IPS-20b (cell line): ENCODE results near the gene MB21D2.

Experiments used
- H3K27ac ChIP-seq: one replicate; pipeline ENCODE4 v1.5.1; 2013; ENCODE audit warnings: low read length
- H3K27me3 ChIP-seq: 2 replicates; pipeline ENCODE4 v1.6.1; 2013; ENCODE audit warnings: mild to moderate bottlenecking, low read length, inconsistent platforms; ENCODE audit not compliant: insufficient read depth
- H3K36me3 ChIP-seq: 2 replicates; pipeline ENCODE4 v1.6.1; 2013; ENCODE audit warnings: low read depth, mild to moderate bottlenecking, inconsistent platforms, low read length, moderate library complexity; ENCODE audit not compliant: insufficient read depth
- H3K4me1 ChIP-seq: 2 replicates; pipeline ENCODE4 v1.6.1; 2013; ENCODE audit warnings: mild to moderate bottlenecking, control low read depth, inconsistent platforms, low read length, moderate library complexity; ENCODE audit not compliant: insufficient read depth
- H3K4me3 ChIP-seq: 2 replicates; pipeline ENCODE4 v1.5.1; 2013; ENCODE audit warnings: mild to moderate bottlenecking, low read length, inconsistent platforms
- H3K9ac ChIP-seq: 2 replicates; pipeline ENCODE4 v1.6.1; 2013; ENCODE audit warnings: low read depth, mild to moderate bottlenecking, inconsistent platforms, low read length, moderate library complexity
- H3K9me3 ChIP-seq: 2 replicates; pipeline ENCODE4 v1.6.1; 2013; ENCODE audit warnings: mild to moderate bottlenecking, low read depth, low read length, inconsistent platforms; ENCODE audit not compliant: insufficient read depth

Gene MB21D2

GRCh38 chr3:192848371-192849233 is 69.1 kb downstream of the MB21D2 start:
- peaks cover 5% of the 10 kb centered on the region; the same call in 1 of the 2 replicates for H3K4me1 ChIP-seq
- no peak overlapping the region for H3K9ac ChIP-seq
- H3K27ac ChIP-seq: no peak overlapping the region
- H3K27me3 ChIP-seq: no peaks in the 10 kb centered on the region
- no peak overlapping the region for H3K4me3 ChIP-seq
- no peaks in the 10 kb centered on the region for H3K36me3 ChIP-seq
- no peaks in the 10 kb centered on the region for H3K9me3 ChIP-seq

DNA sequence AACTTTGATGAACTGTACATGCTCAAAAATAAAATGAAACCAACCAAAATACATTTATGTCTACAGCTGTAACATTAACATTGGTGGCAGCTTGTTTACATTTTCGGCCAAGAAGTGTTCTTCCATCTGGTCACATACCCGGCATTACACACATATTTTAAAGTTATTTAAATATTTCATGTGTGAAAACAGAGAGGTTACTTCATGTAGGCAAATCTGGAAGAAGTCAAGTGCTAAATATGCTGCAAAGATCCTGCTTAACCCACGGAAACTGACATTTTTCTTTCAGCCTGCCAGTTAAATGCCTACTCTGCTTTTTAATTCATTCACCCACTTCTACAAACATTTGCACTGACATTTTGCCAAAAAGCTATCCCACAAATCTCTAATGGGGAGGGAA is 69.7 kb downstream of the MB21D2 start:
- no peak overlapping the region for H3K9ac ChIP-seq
- H3K4me3 ChIP-seq: no peak overlapping the region
- peaks cover under 1% of the 10 kb centered on the region; the same call in 1 of the 2 replicates for H3K4me1 ChIP-seq
- H3K36me3 ChIP-seq: no peaks in the 10 kb centered on the region
- H3K9me3 ChIP-seq: no peaks in the 10 kb centered on the region
- H3K27ac ChIP-seq: no peak overlapping the region
- no peaks in the 10 kb centered on the region for H3K27me3 ChIP-seq

DNA sequence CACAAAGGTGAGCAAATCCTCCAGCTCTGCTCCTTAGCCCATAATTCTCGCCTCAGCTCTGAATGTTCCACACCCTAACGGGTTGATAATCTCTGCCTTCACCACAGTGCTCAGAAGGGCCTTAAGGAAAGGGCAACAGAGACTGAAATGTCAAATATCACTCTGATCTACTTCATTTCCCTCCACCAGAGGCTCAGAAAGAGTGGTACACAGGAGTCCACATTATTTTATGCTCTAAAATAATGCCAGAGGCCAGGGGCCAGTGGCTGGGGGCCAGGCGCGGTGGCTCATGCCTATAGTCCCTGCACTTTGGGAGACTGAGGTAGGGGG is 72.2 kb downstream of the MB21D2 start:
- Histone ChIP-seq H3K4me3 (no peak overlapping the region), H3K9me3 (no peaks in the 10 kb centered on the region), H3K4me1 (peaks cover 5% of the 10 kb centered on the region; the same call in 1 of the 2 replicates), H3K9ac (no peak overlapping the region), H3K27me3 (no peaks in the 10 kb centered on the region), H3K27ac (no peak overlapping the region), H3K36me3 (no peaks in the 10 kb centered on the region)

- H3K9me3 ChIP-seq: no peaks in the 10 kb centered on the region
- H3K4me3 ChIP-seq: no peak overlapping the region
- no peak overlapping the region for H3K27ac ChIP-seq
- H3K4me1 ChIP-seq: peaks cover 10% of the 10 kb centered on the region; the same call in 1 of the 2 replicates
- no peaks in the 10 kb centered on the region for H3K36me3 ChIP-seq
- no peaks in the 10 kb centered on the region for H3K27me3 ChIP-seq
- H3K9ac ChIP-seq: no peak overlapping the region
Measured at GRCh38 chr3:192844836-192845525, 72.7 kb downstream of the MB21D2 start.

DNA sequence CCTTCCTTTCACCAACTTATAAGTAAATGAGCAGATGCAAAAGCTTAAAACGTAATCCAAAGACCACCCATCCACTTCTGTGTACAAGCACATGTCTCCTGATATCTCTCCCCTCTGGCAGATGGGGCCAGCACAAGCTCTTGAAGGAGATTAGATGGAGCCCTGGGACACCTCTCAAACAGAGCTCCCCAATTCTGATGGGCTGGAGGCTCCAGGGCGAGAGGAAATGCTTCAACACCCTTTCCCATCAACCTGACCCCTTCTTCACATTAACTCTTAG is 73.2 kb downstream of the MB21D2 start:
- H3K27ac ChIP-seq: no peak overlapping the region
- H3K9me3 ChIP-seq: no peaks in the 10 kb centered on the region
- H3K36me3 ChIP-seq: no peaks in the 10 kb centered on the region

DNA sequence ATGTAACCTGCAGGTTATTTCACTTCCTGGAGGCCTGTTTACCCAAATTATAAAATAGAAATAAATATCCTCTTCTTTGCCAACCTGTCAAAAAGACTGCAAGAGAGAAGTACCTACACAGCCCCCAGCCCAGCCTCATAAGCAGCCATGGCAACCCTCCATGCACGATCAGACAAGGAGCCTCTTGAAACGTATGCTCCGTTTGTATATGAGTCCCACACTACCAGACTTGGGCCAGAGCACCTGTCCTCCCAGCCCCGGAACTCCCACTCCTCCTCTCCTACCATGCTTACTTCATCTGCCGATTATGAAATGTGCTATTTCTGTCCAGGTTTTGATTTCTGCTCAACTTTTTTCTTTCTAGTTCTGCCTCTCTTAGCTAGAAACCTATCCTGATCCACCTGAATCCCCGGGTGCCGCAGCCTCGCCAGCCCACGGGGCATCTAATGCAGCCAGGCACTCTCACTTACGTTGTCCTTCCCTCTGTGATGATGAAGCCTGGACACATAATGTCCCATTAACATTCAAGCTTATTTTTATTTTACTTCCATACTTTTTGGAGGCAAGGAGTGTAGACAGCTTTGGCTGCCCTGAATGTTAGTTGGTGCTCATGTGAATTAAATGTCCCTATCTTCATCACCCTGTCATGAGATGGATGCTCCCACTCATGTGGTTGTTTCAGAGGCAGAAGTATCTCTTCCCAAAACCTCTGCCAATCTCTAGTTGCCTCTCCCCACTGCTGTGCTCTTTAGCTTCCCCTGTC is 73.8 kb downstream of the MB21D2 start:
- Histone ChIP-seq H3K4me1 (peaks cover 10% of the 10 kb centered on the region; the same call in 1 of the 2 replicates), H3K36me3 (no peaks in the 10 kb centered on the region), H3K4me3 (no peak overlapping the region), H3K9me3 (no peaks in the 10 kb centered on the region), H3K27me3 (no peaks in the 10 kb centered on the region), H3K9ac (no peak overlapping the region), H3K27ac (no peak overlapping the region)

More for the DNA sequence above, 73.2 kb downstream of the MB21D2 start:
- Histone ChIP-seq H3K9ac (no peak overlapping the region), H3K27me3 (no peaks in the 10 kb centered on the region), H3K4me3 (no peak overlapping the region), H3K4me1 (peaks cover 10% of the 10 kb centered on the region; the same call in 1 of the 2 replicates)

- H3K27ac ChIP-seq: no peak overlapping the region
- peaks cover 10% of the 10 kb centered on the region; the same call in 1 of the 2 replicates for H3K4me1 ChIP-seq
Measured at GRCh38 chr3:192843119-192843518, 74.5 kb downstream of the MB21D2 start.

GRCh38 chr3:192842711-192843110 is 74.9 kb downstream of the MB21D2 start:
- Histone ChIP-seq H3K4me3 (no peak overlapping the region), H3K9me3 (no peaks in the 10 kb centered on the region), H3K27me3 (no peaks in the 10 kb centered on the region), H3K4me1 (peaks cover 10% of the 10 kb centered on the region; the same call in 1 of the 2 replicates), H3K36me3 (no peaks in the 10 kb centered on the region), H3K9ac (no peak overlapping the region), H3K27ac (no peak overlapping the region)

More at GRCh38 chr3:192843119-192843518, 74.5 kb downstream of the MB21D2 start:
- H3K36me3 ChIP-seq: no peaks in the 10 kb centered on the region
- no peak overlapping the region for H3K9ac ChIP-seq
- no peak overlapping the region for H3K4me3 ChIP-seq
- H3K9me3 ChIP-seq: no peaks in the 10 kb centered on the region
- no peaks in the 10 kb centered on the region for H3K27me3 ChIP-seq

DNA sequence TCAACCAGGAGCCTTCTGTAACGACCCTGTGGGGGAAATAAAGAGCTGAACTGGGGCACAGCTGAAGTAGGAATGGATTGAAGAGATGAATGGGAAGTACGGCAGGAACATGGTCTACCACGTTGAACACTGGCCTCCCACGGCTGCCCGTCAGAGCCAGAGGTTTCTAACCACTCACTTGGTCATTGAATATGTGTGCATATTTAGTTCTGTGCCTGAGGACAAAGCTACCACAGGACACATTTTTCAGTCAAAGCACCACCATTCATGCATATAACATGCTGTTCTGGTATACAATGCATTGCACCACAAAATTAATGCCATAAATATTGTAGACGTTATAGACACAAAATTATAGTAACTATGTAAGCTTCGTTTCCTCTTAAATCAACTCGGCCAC is 75.5 kb downstream of the MB21D2 start:
- H3K9me3 ChIP-seq: no peaks in the 10 kb centered on the region
- no peak overlapping the region for H3K27ac ChIP-seq
- no peaks in the 10 kb centered on the region for H3K36me3 ChIP-seq
- H3K4me3 ChIP-seq: no peak overlapping the region
- no peak overlapping the region for H3K9ac ChIP-seq
- no peaks in the 10 kb centered on the region for H3K27me3 ChIP-seq
- H3K4me1 ChIP-seq: peaks cover 10% of the 10 kb centered on the region; the same call in 1 of the 2 replicates

- Histone ChIP-seq H3K9me3 (no peaks in the 10 kb centered on the region), H3K27me3 (no peaks in the 10 kb centered on the region), H3K4me3 (no peak overlapping the region), H3K27ac (no peak overlapping the region), H3K36me3 (no peaks in the 10 kb centered on the region), H3K9ac (no peak overlapping the region), H3K4me1 (peaks cover 10% of the 10 kb centered on the region; the same call in 1 of the 2 replicates)
Measured at GRCh38 chr3:192841428-192841827, 76.2 kb downstream of the MB21D2 start.

GRCh38 chr3:192840143-192840836 is 77.4 kb downstream of the MB21D2 start:
- no peaks in the 10 kb centered on the region for H3K27me3 ChIP-seq
- no peaks in the 10 kb centered on the region for H3K9me3 ChIP-seq
- no peaks in the 10 kb centered on the region for H3K36me3 ChIP-seq
- H3K4me1 ChIP-seq: peaks cover 10% of the 10 kb centered on the region; the same call in 1 of the 2 replicates
- H3K27ac ChIP-seq: no peak overlapping the region
- no peak overlapping the region for H3K9ac ChIP-seq
- H3K4me3 ChIP-seq: no peak overlapping the region
